WTC11 (cell line): ENCODE data around the gene PYGL. TPM values are rescaled to one million over a fixed set of nuclear protein-coding genes. Genes with fewer than 3 reads are reported as not detected.
A peak's percentile ranks its signal among the peaks of the same experiment; 100 is the strongest.
"Not testable (repeated sequence)": the region's sequence is repeated elsewhere in the genome, so short reads cannot be mapped to it uniquely, and the experiment has no call there.

ENCODE experiments used
- ATAC-seq: fragments of 200-7000 bp; cut with Tn5 transposase; 2 replicates; pipeline ENCODE4 v1.10.0; 2021; ENCODE audit warnings: mild to moderate bottlenecking, moderate library complexity
- CTCF ChIA-PET: fragments of 300-600 bp; sonication (Branson Sonifier 250); formaldehyde crosslinking; loops from one replicate; lab custom pipeline; 2021; ENCODE audit warnings: antibody characterized with exemption; lab: Charles Lee
- POLR2A ChIA-PET: fragments of 350-600 bp; sonication (Branson Sonifier 250); formaldehyde crosslinking; loops from one replicate; lab custom pipeline; 2021; ENCODE audit warnings: antibody characterized with exemption; lab: Charles Lee
- DNase-seq: peaks from one replicate; pipeline ENCODE4 v3.0.0; 2021; ENCODE audit warnings: low spot score
- H3K27ac Mint-ChIP-seq: 2 replicates; pipeline ENCODE4 v1.8.0; 2021; ENCODE audit warnings: mixed read lengths
- H3K27me3 Mint-ChIP-seq: 2 replicates; pipeline ENCODE4 v1.8.0; 2021; ENCODE audit warnings: low read depth, mild to moderate bottlenecking, moderate library complexity, mixed read lengths
- H3K36me3 Mint-ChIP-seq: 2 replicates; pipeline ENCODE4 v1.8.0; 2021; ENCODE audit warnings: mixed read lengths
- H3K4me1 Mint-ChIP-seq: 2 replicates; pipeline ENCODE4 v1.8.0; 2022; ENCODE audit warnings: mixed read lengths
- H3K4me3 Mint-ChIP-seq: 2 replicates; pipeline ENCODE4 v1.8.0; 2021; ENCODE audit warnings: mild to moderate bottlenecking, moderate library complexity, mixed read lengths
- H3K9me3 Mint-ChIP-seq: 2 replicates; pipeline ENCODE4 v1.8.0; 2021; ENCODE audit warnings: mixed read lengths
- ARID4B ChIP-seq: sonication (generic); formaldehyde crosslinking; IDR thresholded peaks from 2 replicates; pipeline ENCODE4 v1.8.0; 2023; ENCODE audit warnings: missing genetic modification reagents, mild to moderate bottlenecking, borderline replicate concordance
- CBFB ChIP-seq: sonication (generic); formaldehyde crosslinking; IDR thresholded peaks from 2 replicates; pipeline ENCODE4 v1.8.1; 2022; ENCODE audit warnings: mild to moderate bottlenecking, low read depth, missing genetic modification reagents
- CDX4 ChIP-seq: fragments of 250-450 bp; sonication (Bioruptor Pico); IDR thresholded peaks from 2 replicates; pipeline ENCODE4 v1.9.0; 2021; ENCODE audit warnings: moderate library complexity, mild to moderate bottlenecking, inconsistent platforms, borderline replicate concordance
- GABPB1 ChIP-seq: sonication (generic); formaldehyde crosslinking; IDR thresholded peaks from 2 replicates; pipeline ENCODE4 v1.8.1; 2023; ENCODE audit warnings: mild to moderate bottlenecking, missing genetic modification reagents
- JUN ChIP-seq: sonication (generic); formaldehyde crosslinking; IDR thresholded peaks from 2 replicates; pipeline ENCODE4 v1.8.0; 2023; ENCODE audit warnings: mild to moderate bottlenecking, missing genetic modification reagents
- MXD4 ChIP-seq: fragments of 250-450 bp; sonication (Bioruptor Pico); IDR thresholded peaks from 2 replicates; pipeline ENCODE4 v1.8.0; 2021; ENCODE audit warnings: mild to moderate bottlenecking, moderate library complexity, borderline replicate concordance
- PRDM15 ChIP-seq: sonication (generic); formaldehyde crosslinking; IDR thresholded peaks from 2 replicates; pipeline ENCODE4 v1.8.0; 2022; ENCODE audit warnings: missing genetic modification reagents
- PREB ChIP-seq: sonication (generic); formaldehyde crosslinking; IDR thresholded peaks from 2 replicates; pipeline ENCODE4 v1.8.1; 2022; ENCODE audit warnings: mild to moderate bottlenecking, missing genetic modification reagents, moderate library complexity, borderline replicate concordance
- SMAD4 ChIP-seq: sonication (generic); formaldehyde crosslinking; IDR thresholded peaks from 2 replicates; pipeline ENCODE4 v1.8.0; 2022; ENCODE audit warnings: mild to moderate bottlenecking, missing genetic modification reagents
- TCF7 ChIP-seq: sonication (generic); formaldehyde crosslinking; IDR thresholded peaks from 2 replicates; pipeline ENCODE4 v1.8.0; 2022; ENCODE audit warnings: mild to moderate bottlenecking, low read depth, missing genetic modification reagents, moderate library complexity
- ZNF121 ChIP-seq: sonication (generic); formaldehyde crosslinking; IDR thresholded peaks from 2 replicates; pipeline ENCODE4 v1.8.0; 2023; ENCODE audit warnings: missing genetic modification reagents
- ZNF138 ChIP-seq: sonication (generic); formaldehyde crosslinking; conservative IDR thresholded peaks from 2 replicates; pipeline ENCODE4 v1.8.1; 2022; ENCODE audit warnings: mild to moderate bottlenecking, moderate library complexity, missing genetic modification reagents
- total RNA-seq: library from RNA; stranded (reverse); gene quantifications from 3 replicates; pipeline ENCODE4 v1.2.3, GENCODE V29; 2021

PYGL gene
- total RNA-seq, 1 experiment from 2014 or later = 81.0 TPM

- TF ChIP-seq ARID4B (CRISPR knock-in tag) (no peak), JUN (CRISPR knock-in tag) (no peak), MXD4 (no peak), PREB (CRISPR knock-in tag) (no peak)
Observed at GRCh38 chr14:50961605-50962221, 17.4 kb upstream of the PYGL start (continued).

GRCh38 chr14:50957296-50957695 lies 13.0 kb upstream of the PYGL start:
- DNase-seq (no peak), ATAC-seq (no peak)
- Mint-ChIP-seq H3K36me3 (no peaks in the 10 kb centered on the region), H3K9me3 (no peaks in the 10 kb centered on the region), H3K4me3 (no peak overlapping the region), H3K27me3 (no peaks in the 10 kb centered on the region), H3K4me1 (peaks cover 21% of the 10 kb centered on the region), H3K27ac (no peak overlapping the region)
- ChIA-PET POLR2A (no interaction called here), CTCF (no interaction called here)
- no peak for TF ChIP-seq SMAD4 (CRISPR knock-in tag)

- not testable (repeated sequence) for ATAC-seq, H3K36me3 Mint-ChIP-seq
Observed at GRCh38 chr14:50956421-50956820, 12.1 kb upstream of the PYGL start.

GRCh38 chr14:50955373-50956043 lies 11.2 kb upstream of the PYGL start:
- H3K9me3 Mint-ChIP-seq = no peaks in the 10 kb centered on the region
- DNase-seq = peak; percentile 55
- H3K36me3 Mint-ChIP-seq = no peaks in the 10 kb centered on the region
- ChIA-PET CTCF (interaction anchor here (0.7 to 1.4 kb wide), 4 partner anchors 8 to 1315 kb away, joined by 3 to 8 read pairs (median 6); no protein-coding TSS in a partner anchor), POLR2A (no interaction called here)
- H3K4me3 Mint-ChIP-seq = no peak overlapping the region
- TF ChIP-seq CDX4 (CRISPR knock-in tag) (no peak), ZNF121 (CRISPR knock-in tag) (no peak), GABPB1 (no peak), ZNF138 (CRISPR knock-in tag) (no peak), PRDM15 (no peak), TCF7 (CRISPR knock-in tag) (no peak), CBFB (no peak)
- peaks cover 29% of the 10 kb centered on the region for H3K4me1 Mint-ChIP-seq
- ATAC-seq = peak; percentile 93
- no peaks in the 10 kb centered on the region for H3K27me3 Mint-ChIP-seq
- no peak overlapping the region for H3K27ac Mint-ChIP-seq

More at GRCh38 chr14:50956421-50956820, 12.1 kb upstream of the PYGL start:
- H3K27ac Mint-ChIP-seq, POLR2A ChIA-PET, CTCF ChIA-PET, H3K27me3 Mint-ChIP-seq, H3K4me3 Mint-ChIP-seq, DNase-seq, H3K9me3 Mint-ChIP-seq: not testable (repeated sequence)
- H3K4me1 Mint-ChIP-seq = peaks cover 29% of the 10 kb centered on the region
